Skeletal muscle satellite cell (primary cell): Measurements from ENCODE around the gene PRXL2B.
A peak's percentile ranks its signal among the peaks of the same experiment; 100 is the strongest.

Source experiments
- H3K27me3 ChIP-seq: 2 replicates; pipeline ENCODE4 v1.7.0; 2013; ENCODE audit warnings: low read length; ENCODE audit not compliant: control insufficient read depth, insufficient read depth
- H3K36me3 ChIP-seq: 2 replicates; pipeline ENCODE4 v1.7.0; 2013; ENCODE audit warnings: mild to moderate bottlenecking, control low read depth, low read length; ENCODE audit not compliant: insufficient read depth
- H3K4me1 ChIP-seq: 2 replicates; pipeline ENCODE4 v1.7.0; 2013; ENCODE audit warnings: low read length; ENCODE audit not compliant: control insufficient read depth, insufficient read depth
- H3K4me2 ChIP-seq: 2 replicates; pipeline ENCODE4 v1.7.0; 2013; ENCODE audit warnings: mild to moderate bottlenecking, low read length
- H3K4me3 ChIP-seq: 2 replicates; pipeline ENCODE4 v1.7.0; 2013; ENCODE audit warnings: low read length
- H3K9ac ChIP-seq: 2 replicates; pipeline ENCODE4 v1.7.0; 2013; ENCODE audit warnings: mild to moderate bottlenecking, low read depth, low read length, moderate library complexity
- H3K9me3 ChIP-seq: replicated peaks from 2 replicates; pipeline ENCODE4 v1.7.0; 2013; ENCODE audit warnings: mild to moderate bottlenecking, control low read depth, low read length

PRXL2B gene

DNA sequence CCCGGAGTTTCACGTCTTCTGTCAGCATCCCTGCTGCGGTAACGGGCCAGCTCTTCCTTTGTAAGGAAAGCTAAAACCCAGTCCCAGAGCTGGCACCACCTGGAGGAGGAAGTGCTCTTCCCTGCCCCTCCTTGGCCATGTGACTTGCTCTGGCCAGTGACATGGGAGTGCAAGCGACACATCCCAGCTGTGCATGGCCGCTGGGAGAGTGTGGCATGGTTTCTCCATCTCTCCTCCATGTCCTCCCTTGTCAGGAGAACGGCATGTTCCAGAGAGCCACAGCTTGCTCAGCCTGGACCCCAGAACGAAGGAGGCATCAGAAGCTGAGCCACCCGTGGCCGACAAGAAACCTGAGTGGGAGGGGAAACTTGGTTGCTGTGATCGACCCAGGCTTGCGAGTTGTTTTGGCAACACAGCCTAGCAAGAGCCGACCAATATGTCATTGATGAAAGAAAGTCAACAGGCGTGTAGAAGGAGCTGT is 2.7 kb upstream of the PRXL2B start:
- Histone ChIP-seq H3K9me3 (no peaks in the 10 kb centered on the region), H3K4me3 (no peak overlapping the region), H3K4me2 (peak overlapping the region; percentile 27), H3K27me3 (peaks cover 21% of the 10 kb centered on the region), H3K4me1 (peaks cover 16% of the 10 kb centered on the region), H3K36me3 (peaks cover 2% of the 10 kb centered on the region), H3K9ac (no peak overlapping the region)

DNA sequence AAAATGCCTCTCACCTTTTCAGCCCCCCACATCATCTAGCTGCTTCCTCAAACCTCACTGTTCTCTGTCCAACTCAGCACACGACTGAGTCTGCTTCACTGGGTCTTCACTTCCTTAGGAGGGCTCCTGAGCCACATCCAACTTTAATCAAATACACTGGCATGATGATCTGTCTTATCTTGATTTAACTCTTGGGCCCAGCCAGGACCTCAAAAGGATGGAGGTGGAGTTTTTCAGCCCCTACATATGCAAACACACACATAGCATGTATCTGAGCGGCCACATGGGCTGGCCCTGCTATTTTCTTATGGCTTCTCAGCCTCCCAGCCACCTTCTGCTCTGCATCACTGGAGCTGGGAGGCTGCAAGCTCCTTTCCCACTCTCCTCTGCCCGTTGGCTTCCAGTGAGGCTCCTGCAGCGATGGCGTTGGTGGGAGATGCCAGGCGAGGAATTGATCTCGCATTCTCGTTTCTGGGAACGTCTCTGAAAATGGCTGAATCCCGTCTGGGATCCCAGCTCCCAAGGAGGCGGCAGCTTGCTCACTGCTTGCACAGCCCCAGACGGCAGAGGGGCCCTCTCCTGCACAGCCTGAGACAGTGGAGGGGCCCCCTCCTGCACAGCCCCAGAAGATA is 1.8 kb upstream of the PRXL2B start:
- peak overlapping the region; percentile 93 for H3K9ac ChIP-seq
- H3K27me3 ChIP-seq = peaks cover 15% of the 10 kb centered on the region
- no peaks in the 10 kb centered on the region for H3K9me3 ChIP-seq
- H3K4me3 ChIP-seq = peak overlapping the region; percentile 98
- H3K36me3 ChIP-seq = peaks cover 9% of the 10 kb centered on the region
- H3K4me2 ChIP-seq = peak overlapping the region; percentile 100
- peaks cover 16% of the 10 kb centered on the region for H3K4me1 ChIP-seq

DNA sequence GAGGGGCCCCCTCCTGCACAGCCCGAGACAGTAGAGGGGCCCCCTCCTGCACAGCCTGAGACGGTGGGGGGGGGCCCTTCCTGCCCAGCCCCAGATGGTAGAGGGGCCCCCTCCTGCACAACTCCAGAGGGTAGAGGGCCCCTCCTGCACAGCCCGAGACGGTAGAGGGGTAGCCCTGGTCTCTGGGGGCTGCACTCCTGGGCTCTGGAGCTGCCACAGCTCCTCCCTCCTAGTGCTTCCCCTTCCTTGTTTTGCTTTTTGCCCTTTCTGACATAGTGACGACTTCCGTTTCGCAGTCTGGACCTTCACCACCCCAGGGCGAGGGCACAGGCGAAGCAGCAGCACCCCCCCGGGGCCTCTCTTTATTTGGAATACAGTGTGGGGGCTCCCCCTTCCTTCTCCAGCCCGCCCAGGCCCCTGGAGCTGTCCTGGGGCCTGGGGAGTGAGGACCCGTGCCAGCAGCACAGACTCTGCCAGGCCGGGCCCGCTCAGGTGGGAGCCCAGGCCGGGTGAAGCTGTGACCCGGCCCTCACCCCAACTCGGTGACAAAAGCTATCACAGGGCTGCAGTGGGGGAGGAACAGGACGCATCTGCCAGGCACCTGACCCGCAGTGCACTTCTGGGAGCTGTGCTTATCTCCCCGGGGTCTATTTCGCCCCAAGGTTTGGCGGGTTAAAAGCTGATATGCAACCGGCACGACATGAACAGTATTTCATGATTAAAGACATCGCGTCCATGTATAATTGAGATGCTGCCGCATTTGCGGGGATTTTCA is 1.1 kb upstream of the PRXL2B start:
- Histone ChIP-seq H3K4me2 (peak overlapping the region; percentile 100), H3K9me3 (no peaks in the 10 kb centered on the region), H3K4me3 (peak overlapping the region; percentile 98), H3K4me1 (peaks cover 16% of the 10 kb centered on the region), H3K27me3 (peaks cover 13% of the 10 kb centered on the region), H3K9ac (peak overlapping the region; percentile 93), H3K36me3 (peaks cover 12% of the 10 kb centered on the region)

DNA sequence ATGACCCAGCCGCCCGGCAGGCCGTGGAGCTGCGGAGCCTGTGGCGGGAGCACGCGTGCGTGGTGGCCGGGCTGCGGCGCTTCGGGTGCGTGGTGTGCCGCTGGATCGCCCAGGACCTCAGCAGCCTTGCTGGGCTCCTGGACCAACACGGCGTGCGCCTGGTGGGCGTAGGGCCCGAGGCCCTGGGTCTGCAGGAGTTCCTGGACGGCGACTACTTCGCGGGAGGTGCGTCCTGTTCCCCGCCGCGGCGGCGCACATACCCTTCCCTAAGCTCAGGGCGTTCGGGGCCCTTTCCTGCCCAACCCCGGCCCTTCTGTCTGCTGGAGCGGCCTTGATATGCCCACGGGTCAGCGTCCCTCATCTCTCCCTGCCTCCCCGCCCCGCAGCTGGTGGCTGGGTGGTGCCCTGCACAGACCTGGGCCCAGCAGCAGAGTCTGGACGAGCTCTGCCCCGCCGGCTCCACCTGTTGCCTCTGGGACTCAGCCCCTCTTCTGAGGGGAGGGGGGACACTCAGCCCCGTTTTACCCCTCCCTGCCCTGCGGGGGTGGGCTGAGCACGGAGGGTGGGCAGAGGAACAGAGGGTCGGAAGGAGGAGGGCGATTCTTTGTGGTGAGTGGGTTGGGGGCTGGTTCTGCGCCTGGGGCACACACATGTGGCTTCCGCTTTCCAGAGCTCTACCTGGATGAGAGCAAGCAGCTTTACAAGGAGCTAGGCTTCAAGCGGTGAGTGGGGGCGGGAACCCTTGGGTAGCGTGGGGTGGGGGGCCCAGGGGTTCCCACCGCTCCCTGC is 688 bp downstream of the PRXL2B start:
- Histone ChIP-seq H3K4me1 (peaks cover 16% of the 10 kb centered on the region), H3K9ac (peak overlapping the region; percentile 73)

DNA sequence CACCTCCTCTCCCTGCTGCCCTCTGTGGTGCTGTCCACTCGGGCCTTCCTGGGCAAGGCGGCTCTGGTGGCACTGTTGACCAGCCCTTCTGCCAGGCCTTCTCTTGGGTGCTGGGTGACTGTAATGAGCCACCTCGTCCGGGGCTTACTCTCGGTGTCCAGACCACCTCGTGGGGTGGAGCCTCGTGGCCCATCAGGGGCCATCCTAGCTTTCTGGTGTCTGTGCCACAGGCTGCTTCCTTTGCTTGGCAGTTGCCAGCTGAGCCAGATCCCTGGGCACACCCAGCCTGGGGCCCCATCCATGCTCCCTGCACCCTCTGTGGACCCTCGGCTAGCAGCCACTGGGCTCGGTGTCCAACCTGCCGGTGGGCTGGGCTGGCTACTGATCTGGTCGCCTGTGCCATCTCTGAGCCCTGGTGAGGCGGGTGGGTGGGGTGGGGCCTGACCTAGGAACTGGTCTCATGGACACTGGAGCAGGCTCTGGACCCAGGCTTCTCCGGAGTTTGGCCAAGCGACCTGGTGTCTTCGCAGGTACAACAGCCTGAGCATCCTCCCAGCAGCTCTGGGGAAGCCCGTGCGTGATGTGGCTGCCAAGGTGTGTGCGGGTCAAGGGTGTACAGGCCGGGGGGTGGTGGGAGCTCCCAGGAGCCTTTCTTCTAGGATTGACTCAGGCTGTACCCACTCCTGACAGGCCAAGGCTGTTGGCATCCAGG is 1.4 kb downstream of the PRXL2B start:
- Histone ChIP-seq H3K4me2 (peak overlapping the region; percentile 91), H3K4me1 (peaks cover 12% of the 10 kb centered on the region), H3K36me3 (peaks cover 12% of the 10 kb centered on the region), H3K9me3 (no peaks in the 10 kb centered on the region), H3K27me3 (no peaks in the 10 kb centered on the region), H3K4me3 (peak overlapping the region; percentile 98), H3K9ac (peak overlapping the region; percentile 73)

More for the DNA sequence above, 688 bp downstream of the PRXL2B start:
- H3K4me2 ChIP-seq = peak overlapping the region; percentile 91
- H3K27me3 ChIP-seq = peaks cover 1% of the 10 kb centered on the region
- no peaks in the 10 kb centered on the region for H3K9me3 ChIP-seq
- peak overlapping the region; percentile 98 for H3K4me3 ChIP-seq
- peaks cover 12% of the 10 kb centered on the region for H3K36me3 ChIP-seq

DNA sequence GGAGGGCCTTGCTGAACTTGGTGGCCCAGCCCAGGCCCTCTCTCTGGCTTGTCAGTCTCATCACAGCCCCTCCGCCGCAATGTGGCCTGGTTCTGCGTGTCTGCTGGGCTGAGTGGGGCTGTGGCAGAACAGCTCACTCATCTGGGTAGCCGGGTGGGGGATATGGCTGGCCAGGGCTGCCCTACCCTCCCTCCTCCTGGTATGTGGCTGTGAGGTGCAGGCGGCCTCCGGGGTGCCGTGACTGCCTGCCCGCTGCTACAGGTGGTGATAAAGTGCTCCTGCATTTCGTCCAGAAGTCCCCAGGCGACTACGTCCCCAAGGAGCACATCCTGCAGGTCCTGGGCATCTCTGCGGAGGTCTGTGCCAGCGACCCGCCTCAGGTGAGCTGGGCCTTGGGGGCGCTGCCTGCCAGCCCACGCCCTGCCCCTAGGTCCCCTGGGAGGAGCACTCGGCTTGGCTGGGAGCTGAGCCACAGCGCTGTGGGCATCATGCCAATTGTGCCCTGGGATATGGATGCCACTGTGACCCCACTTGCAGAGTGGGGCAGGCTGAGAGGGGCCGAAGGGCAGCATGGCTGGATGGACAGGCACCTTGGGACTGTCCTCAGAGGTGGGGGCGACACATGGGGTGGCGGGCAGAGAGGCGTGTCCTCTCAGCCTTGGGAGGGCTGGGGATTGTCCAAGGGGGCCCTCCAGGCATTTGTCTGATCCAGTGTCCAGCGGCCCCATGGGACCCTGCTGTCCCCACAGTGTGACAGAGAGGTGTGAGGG is 2.3 kb downstream of the PRXL2B start:
- no peaks in the 10 kb centered on the region for H3K27me3 ChIP-seq
- no peak overlapping the region for H3K9ac ChIP-seq
- H3K36me3 ChIP-seq = peaks cover 12% of the 10 kb centered on the region
- H3K4me3 ChIP-seq = no peak overlapping the region
- H3K4me2 ChIP-seq = no peak overlapping the region
- no peaks in the 10 kb centered on the region for H3K9me3 ChIP-seq
- peaks cover 14% of the 10 kb centered on the region for H3K4me1 ChIP-seq

DNA sequence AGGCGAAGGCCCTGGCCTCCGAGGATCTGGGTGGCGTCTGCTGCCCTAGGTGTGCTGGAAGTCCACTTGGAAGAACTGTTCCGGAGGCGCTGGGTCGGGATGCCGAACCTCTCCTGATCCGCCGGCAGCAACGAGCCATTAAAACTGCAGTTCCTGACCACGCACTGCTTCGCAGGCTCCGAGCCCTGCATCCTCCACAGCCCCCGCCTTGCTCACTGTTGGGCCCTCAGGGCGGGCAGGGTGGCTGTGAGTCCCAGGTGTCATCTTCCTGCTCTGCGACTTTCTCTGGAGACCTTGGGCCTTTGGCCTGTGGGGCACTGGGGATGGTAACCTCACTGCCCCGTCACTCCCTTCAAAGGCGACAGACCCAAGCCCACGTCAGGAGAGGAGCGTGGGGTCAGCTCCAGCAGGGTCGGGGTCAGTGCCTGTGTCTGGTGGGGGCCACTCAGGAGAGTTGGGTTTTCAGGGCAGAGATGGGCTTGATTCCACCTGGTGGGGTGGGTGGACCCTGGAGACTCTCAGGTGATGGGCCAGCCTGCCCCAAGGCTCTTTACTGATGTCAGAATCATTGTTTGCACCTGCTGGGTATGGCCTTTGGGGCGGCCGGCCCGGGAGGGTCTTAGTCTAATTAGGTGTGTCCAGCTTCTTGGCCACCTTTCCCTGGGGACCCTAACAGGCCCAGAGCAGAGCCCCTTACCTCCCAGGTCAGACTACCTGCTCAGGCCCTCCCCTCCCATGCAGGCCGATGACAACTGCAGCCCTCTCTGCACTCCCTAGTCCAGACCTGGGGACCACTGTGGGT is 3.1 kb downstream of the PRXL2B start:
- Histone ChIP-seq H3K27me3 (no peaks in the 10 kb centered on the region), H3K9ac (no peak overlapping the region), H3K9me3 (no peaks in the 10 kb centered on the region), H3K4me1 (peaks cover 19% of the 10 kb centered on the region), H3K4me3 (no peak overlapping the region), H3K4me2 (no peak overlapping the region), H3K36me3 (peaks cover 12% of the 10 kb centered on the region)

DNA sequence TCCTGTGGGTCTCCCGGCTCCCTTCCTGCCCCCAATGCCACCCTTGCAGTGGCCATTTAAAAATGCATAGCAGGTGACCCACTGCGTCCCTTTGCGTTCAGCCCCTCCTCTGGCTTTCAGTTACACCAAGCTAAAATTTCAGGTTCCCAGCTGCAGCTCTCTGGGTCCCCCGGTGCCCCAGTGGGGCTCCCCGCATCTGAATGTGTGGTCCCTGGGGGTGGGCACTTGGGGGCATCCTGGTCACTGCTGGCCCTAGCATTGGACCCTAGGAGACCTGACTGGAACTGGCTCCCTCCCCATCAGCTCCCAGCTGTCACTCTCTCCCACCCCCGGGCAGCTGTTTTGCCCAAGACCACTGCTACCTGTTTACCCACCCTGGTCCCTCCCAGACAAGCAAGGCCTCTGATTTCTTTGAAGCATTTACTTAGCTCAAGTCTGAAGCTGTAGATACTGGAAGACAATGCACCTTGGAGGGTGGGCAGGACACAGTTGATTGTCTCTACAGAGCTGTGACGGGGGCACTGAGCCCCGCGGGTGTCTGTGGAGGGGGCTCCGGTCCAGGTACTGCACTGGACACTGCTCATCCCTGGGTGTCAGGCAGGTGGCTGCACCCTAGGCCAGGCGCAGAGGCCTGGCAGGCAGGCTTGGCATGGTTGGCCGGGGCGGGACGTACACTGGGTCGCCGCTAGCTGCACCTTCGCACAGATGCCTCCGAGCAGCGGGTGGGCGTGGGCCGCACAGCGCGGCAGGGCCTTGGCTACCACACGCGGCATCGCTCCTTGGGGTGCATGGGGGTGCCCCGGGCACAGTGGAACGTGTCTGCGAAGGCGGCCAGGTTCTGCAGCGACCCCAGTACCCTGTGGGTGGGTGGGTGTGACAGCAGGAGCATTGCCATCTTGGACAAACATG is 3.9 kb downstream of the PRXL2B start:
- peaks cover 12% of the 10 kb centered on the region for H3K36me3 ChIP-seq
- no peaks in the 10 kb centered on the region for H3K27me3 ChIP-seq
- peaks cover 14% of the 10 kb centered on the region for H3K4me1 ChIP-seq
- H3K4me3 ChIP-seq = no peak overlapping the region
- no peak overlapping the region for H3K9ac ChIP-seq
- no peak overlapping the region for H3K4me2 ChIP-seq
- no peaks in the 10 kb centered on the region for H3K9me3 ChIP-seq

DNA sequence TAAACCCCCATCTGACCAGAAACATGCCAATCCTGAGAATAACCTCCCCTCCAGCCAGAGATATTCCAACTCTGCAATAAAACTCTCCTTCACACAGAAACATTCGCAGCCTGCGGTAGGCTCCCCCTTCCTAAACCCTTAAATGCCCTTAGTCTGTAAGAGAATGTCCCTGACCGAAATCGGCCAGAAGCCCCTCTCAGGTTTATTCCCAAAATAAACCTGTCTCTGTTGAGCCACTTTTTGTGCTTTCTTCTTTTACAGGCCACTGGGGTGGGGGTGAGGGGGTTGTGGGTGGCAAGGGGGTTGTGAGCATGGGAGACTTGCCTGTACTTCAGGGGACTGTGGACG is 4.6 kb downstream of the PRXL2B start:
- Histone ChIP-seq H3K9me3 (no peaks in the 10 kb centered on the region), H3K27me3 (no peaks in the 10 kb centered on the region), H3K4me2 (no peak overlapping the region), H3K4me3 (no peak overlapping the region), H3K36me3 (peaks cover 12% of the 10 kb centered on the region), H3K4me1 (peaks cover 14% of the 10 kb centered on the region), H3K9ac (no peak overlapping the region)
